ENCODE measurements around the gene MAP3K21. TPM values are rescaled to one million over a fixed set of nuclear protein-coding genes. Genes with fewer than 3 reads are reported as not detected.
A peak's percentile ranks its signal among the peaks of the same experiment; 100 is the strongest.

MAP3K21 gene
- total RNA-seq, 6 experiments from 2014 or later = 3.2 to 5.1 (median 3.8) TPM

DNA sequence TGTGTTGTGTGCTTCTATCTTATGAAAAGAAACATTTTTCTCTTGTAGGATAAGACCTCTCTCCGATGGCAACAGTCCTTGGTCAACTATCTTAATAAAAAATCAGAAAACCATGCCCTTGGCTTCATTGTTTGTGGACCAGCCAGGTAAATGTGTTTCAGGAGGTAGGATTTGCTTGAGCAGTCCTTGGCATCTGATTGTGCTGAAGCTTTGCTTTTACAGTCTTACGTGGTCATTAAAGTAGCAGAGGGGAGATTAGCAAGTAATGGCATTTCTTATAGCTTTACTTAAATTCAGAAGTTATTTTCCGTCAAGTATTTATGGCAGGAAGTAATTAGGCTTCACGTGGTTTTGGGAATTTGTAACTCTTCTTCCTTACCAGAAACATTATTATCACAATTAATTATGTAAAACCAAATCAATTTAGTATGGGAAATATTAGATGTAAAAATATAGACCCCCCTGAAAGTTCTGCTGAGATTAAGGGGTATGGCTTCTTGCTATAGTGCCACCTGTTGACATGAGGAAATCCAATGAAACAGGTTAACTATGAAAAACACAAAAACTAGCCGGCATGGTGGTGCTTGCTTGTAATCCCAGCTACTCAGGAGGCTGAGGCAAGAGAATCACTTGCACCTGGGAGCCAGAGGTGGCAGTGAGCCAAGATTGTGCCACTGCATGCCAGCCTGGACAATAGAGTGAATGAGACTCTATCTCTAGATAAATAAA is 49.0 kb downstream of the MAP3K21 start:
- Histone ChIP-seq H3K9me3 (no peaks in the 10 kb centered on the region), H3K27me3 (no peaks in the 10 kb centered on the region), H3K27ac (no peak overlapping the region), H3K4me3 (no peak overlapping the region), H3K36me3 (no peaks in the 10 kb centered on the region), H3K4me1 (no peaks in the 10 kb centered on the region)
- ATAC-seq (no peak), DNase-seq (no peak)
- intact Hi-C loops (cut with DNase I) = no loop called here
- WGBS (ENCODE audit: insufficient coverage, low coverage, low lambda C conversion rate, missing lambda C conversion rate) = 72% methylated on average over 5 of the region's 5 CpGs
- TF ChIP-seq POLR2A (IDR thresholded peaks at IDR 0.05) = no peak
- TF ChIP-seq, protein P1, sequence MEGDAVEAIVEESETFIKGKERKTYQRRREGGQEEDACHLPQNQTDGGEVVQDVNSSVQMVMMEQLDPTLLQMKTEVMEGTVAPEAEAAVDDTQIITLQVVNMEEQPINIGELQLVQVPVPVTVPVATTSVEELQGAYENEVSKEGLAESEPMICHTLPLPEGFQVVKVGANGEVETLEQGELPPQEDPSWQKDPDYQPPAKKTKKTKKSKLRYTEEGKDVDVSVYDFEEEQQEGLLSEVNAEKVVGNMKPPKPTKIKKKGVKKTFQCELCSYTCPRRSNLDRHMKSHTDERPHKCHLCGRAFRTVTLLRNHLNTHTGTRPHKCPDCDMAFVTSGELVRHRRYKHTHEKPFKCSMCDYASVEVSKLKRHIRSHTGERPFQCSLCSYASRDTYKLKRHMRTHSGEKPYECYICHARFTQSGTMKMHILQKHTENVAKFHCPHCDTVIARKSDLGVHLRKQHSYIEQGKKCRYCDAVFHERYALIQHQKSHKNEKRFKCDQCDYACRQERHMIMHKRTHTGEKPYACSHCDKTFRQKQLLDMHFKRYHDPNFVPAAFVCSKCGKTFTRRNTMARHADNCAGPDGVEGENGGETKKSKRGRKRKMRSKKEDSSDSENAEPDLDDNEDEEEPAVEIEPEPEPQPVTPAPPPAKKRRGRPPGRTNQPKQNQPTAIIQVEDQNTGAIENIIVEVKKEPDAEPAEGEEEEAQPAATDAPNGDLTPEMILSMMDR (IDR thresholded peaks at IDR 0.05) = peak in 1 of 4 donors; percentile 9

DNA sequence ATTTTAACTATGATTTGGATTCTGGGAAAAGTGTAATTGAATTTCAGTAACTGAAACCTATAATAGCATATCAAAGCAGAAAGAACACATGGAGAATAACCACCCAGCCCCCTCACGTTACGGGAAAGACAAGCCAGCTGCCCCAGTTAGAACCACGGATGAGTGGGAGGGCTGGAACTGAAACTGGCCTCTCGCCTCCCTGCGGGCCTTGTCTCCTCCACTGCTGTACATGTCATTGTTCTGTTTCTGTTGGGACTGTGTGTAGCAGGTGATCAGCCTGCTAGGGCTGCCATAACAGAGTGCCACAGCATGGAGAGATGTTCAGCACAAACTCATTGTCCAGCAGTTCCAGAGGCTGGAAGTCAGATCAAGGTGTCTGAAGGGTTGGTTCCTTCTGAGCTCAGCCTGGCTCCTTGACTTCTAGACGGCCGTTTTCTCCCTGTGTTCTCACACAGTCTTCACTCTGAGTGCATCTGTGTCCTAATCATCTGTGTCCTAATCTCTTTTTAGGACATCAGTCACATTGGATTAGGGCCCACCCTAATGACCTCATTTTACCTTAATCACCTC is 52.4 kb downstream of the MAP3K21 start:
- no peak overlapping the region for H3K4me3 ChIP-seq
- H3K9me3 ChIP-seq = no peaks in the 10 kb centered on the region
- no peak for TF ChIP-seq POLR2A (IDR thresholded peaks at IDR 0.05)
- TF ChIP-seq, protein P1 (IDR thresholded peaks at IDR 0.05) = no peak
- no peaks in the 10 kb centered on the region for H3K27me3 ChIP-seq
- DNase-seq (no peak), ATAC-seq (no peak)
- no peaks in the 10 kb centered on the region for H3K4me1 ChIP-seq
- 64% methylated on average over 4 of the region's 7 CpGs for WGBS (ENCODE audit: insufficient coverage, low coverage, low lambda C conversion rate, missing lambda C conversion rate)
- no peaks in the 10 kb centered on the region for H3K36me3 ChIP-seq
- H3K27ac ChIP-seq = no peak overlapping the region
- intact Hi-C loops (cut with DNase I) = no loop called here

GRCh38 chr1:233381806-233382205 is 54.3 kb downstream of the MAP3K21 start:
- TF ChIP-seq, protein P1 (IDR thresholded peaks at IDR 0.05) = no peak
- no peak for TF ChIP-seq POLR2A (IDR thresholded peaks at IDR 0.05)
- H3K4me3 ChIP-seq = no peak overlapping the region
- H3K36me3 ChIP-seq = no peaks in the 10 kb centered on the region
- no peak for DNase-seq
- no peak for ATAC-seq
- H3K9me3 ChIP-seq = no peaks in the 10 kb centered on the region
- 76% methylated on average over 2 of the region's 2 CpGs for WGBS (ENCODE audit: insufficient coverage, low coverage, low lambda C conversion rate, missing lambda C conversion rate)
- intact Hi-C loops (cut with DNase I) = no loop called here
- no peak overlapping the region for H3K27ac ChIP-seq
- H3K27me3 ChIP-seq = no peaks in the 10 kb centered on the region
- H3K4me1 ChIP-seq = no peaks in the 10 kb centered on the region

GRCh38 chr1:233383984-233384383 is 56.5 kb downstream of the MAP3K21 start:
- Histone ChIP-seq H3K9me3 (no peaks in the 10 kb centered on the region), H3K4me3 (no peak overlapping the region), H3K27me3 (no peaks in the 10 kb centered on the region), H3K4me1 (no peaks in the 10 kb centered on the region), H3K36me3 (no peaks in the 10 kb centered on the region), H3K27ac (no peak overlapping the region)
- WGBS (ENCODE audit: insufficient coverage, low coverage, low lambda C conversion rate, missing lambda C conversion rate) = 75% methylated on average over 3 of the region's 3 CpGs
- intact Hi-C loops (cut with DNase I) = no loop called here
- TF ChIP-seq, protein P1 (IDR thresholded peaks at IDR 0.05) = no peak
- TF ChIP-seq POLR2A (IDR thresholded peaks at IDR 0.05) = no peak
- ATAC-seq (no peak), DNase-seq (no peak)

All from right lobe of liver (tissue), 6 donors.